GM19395 (cell line): ENCODE measurements around the gene BABAM1.

ENCODE experiments used
- ATAC-seq: cut with Tn5 transposase; IDR thresholded peaks from one replicate; pipeline ENCODE4 v1.9.1; 2021; ENCODE audit warnings: mild to moderate bottlenecking, moderate library complexity; ENCODE audit not compliant: unreplicated experiment

The BABAM1 gene

GRCh38 chr19:17321655-17322489 lies 54.6 kb downstream of the BABAM1 start:
- ATAC-seq, result no peak

DNA sequence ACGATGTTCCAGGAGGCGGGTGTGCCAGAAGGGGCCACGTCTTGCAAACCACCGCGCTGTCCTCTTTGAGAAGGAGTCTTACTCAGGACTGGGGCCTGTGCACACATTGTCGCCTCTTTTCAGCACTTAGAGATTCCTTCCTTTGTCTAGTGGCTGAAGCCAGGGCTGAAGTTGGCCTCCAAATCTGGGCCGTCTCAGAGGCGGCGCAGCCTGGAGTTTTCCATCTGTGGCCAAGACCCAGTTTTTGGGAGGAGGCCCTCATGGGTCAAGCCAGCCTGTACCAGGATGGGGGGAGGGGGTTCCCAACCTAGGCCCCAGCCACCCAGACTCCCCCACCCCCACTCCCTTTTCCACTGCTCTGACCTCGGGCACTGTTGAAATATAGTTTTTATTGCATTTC lies 55.6 kb downstream of the BABAM1 start:
- ATAC-seq, result no peak

DNA sequence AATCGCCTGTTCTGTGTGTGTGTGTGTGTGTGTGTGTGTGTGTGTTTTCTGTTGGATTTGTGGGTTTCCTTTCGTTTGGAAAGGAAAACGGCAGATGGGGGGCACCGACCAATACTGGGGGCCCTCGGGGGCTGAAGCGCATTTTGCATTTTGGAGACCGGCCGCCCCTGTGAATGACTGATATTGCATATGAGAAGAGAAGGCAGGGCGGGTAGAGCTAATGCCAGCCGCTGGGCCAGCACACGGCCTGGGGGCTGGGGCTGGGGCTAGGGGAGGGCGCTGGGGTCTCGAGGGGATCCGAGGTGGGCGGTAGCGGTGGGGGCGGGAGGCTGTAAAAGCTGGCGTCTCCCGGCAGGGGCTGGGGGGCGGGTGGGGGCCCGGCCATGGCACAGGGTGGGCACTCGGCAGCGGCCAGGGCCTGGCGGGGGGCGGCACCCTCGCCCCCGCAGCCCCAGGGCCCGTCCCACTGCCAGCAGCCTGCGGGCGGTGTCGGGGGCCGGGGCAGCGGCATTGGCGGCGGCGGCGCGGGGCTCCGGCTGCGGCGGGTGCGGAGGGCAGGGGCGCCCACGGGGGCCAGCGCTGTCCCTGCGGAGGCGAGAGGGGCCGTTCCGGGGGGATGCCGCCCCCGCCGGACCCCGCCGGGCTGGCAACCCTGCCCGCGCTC lies 56.2 kb downstream of the BABAM1 start:
- no peak for ATAC-seq

GRCh38 chr19:17323964-17324332 lies 56.7 kb downstream of the BABAM1 start:
- no peak for ATAC-seq

DNA sequence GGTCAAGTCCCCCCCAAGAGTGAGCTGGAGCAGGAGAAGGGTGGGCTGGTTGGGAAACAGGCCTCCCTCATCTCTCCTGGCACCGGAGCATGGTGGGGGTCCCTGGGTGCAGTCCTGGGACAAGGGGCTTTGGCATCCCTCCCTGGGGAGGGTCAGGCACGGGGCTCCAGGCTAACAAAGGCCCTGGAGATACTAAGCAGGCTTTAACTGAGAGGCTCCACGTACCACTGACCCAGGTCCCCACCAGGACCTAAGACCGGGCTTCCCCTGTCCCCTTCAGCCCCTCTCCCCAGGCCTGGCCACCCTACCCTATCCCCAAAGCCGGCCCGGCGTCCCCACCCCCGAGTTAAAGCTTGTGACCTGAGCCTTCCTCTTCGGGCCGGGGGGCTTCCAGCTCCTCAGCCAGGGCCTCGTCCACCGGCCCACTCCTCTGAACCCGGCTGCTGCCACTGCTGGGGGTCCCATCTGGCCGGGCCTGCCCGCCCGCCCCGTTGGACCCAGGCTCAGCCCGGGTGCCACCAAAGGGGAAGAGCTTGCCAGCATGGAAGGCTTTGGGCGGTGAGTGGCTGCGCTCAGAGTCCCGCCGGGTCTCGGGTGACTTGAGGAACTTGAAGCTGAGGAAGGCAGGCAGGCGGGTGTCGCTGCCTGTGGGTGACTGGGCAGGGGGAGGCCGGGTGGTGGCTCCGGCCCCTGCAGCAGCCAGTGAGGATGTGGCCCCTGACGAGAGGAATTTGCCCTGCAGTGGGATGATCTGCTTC lies 57.3 kb downstream of the BABAM1 start:
- ATAC-seq, result no peak

DNA sequence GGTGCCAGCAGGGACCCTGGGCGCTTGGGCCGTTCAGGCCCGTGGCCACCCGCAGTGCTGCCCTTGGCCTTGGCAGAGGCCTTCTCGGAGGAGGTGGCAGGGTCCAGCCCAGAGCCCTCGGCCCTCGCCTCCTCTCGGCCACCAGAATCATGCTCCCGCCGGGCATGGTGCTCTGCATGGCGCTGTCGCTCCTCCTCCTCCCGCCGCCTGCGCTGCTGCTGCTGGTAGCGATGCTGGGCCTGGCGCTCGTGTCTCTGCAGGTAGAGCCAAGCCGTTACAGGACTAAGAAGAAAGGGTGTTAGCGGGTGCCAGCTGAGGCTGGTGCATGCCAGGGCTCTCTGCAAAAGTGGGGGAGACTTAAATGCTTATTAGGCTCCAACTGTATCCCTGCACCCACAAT lies 57.9 kb downstream of the BABAM1 start:
- ATAC-seq, result no peak

- no peak for ATAC-seq
Observed at GRCh38 chr19:17325881-17326594, 58.8 kb downstream of the BABAM1 start.

DNA sequence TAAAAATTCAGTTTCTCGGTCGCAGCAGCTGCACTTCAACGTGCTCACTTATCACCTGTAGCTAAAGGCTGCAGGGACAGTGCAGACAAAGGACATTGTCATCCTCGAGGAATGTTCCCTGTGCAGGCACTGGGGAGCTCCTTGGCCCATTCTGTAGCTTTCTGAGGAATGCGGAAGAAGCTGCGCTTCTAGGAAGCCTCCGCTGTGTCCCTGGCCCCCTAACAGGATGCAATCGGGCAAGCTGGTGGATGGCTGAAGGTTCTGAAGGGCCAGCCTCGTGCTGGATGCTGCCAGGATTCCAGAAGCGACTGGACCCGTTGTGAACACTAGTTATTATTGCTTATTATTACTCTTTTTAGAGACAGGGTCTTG lies 59.3 kb downstream of the BABAM1 start:
- no peak for ATAC-seq

- no peak for ATAC-seq
Observed at GRCh38 chr19:17327068-17327653, 59.9 kb downstream of the BABAM1 start.

DNA sequence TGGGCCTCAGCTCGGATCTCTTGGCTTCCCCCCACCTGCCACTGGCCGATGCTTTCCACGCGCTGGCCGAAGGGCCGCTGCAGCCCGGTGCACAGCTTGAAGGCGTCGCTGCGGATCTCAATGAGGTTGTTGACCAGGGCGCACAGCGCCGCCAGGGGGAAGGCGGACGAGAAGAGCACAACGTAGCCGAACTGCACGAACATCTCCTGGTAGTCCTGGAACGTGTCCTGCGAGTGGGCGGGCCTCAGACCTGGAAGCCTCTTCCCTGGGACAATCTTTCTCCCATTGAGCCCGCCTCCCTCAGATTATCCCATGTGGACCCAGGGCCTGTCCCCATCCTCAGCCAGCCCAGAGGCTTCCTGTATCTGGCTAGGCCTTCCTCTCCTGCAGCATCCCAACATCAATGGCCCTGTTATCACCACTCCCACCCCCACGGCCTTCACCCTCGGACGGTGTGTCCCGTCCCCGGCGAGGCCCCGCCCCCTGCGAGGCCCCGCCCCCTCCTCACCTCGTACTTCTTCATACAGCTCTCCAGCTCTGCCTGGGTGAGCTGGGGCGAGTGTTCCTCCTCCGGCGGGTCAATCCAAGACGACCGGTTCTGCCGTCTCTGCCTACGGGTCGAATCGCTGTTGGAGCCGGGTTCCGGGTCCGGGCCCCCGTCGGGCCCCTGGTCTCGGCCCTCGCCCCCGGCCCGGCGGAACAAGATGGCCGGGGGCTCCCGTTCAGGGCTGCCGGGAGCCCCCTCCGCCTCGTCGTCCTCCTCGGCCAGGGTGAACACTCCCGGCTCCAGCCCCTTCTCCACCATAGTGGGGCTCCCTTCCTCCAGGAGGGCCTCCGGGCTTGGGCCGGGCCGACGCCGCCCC lies 60.6 kb downstream of the BABAM1 start:
- no peak for ATAC-seq
